Hippocampal formation (tissue), 2 donors: ENCODE data around the gene ASXL3.
A peak's percentile ranks its signal among the peaks of the same experiment; 100 is the strongest.

ENCODE experiments used
- DNase-seq, 2 donors: peaks; one replicate each; lab custom pipeline; 2025; lab: John Stamatoyannopoulos, UW

ASXL3 gene

DNA sequence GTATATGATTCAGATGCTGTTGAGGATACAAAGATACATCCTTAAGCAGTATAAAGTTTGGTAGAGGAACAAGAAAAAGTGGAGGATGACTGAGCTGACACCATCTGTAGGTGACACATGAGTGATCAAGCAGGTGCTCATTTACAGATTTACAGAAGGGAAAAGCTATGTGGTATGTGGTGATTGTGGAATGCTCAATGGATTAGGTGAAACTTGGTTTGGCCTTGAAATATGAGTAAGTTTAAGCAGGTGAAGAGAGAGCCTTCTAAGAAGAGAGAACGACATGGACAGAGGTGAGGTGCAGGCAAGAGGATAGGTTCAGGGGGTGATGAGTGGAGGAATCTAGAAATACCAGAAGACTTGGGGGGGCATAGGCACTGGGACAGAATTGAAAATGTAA, 5.9 kb downstream of the ASXL3 start:
- no peak for DNase-seq

DNA sequence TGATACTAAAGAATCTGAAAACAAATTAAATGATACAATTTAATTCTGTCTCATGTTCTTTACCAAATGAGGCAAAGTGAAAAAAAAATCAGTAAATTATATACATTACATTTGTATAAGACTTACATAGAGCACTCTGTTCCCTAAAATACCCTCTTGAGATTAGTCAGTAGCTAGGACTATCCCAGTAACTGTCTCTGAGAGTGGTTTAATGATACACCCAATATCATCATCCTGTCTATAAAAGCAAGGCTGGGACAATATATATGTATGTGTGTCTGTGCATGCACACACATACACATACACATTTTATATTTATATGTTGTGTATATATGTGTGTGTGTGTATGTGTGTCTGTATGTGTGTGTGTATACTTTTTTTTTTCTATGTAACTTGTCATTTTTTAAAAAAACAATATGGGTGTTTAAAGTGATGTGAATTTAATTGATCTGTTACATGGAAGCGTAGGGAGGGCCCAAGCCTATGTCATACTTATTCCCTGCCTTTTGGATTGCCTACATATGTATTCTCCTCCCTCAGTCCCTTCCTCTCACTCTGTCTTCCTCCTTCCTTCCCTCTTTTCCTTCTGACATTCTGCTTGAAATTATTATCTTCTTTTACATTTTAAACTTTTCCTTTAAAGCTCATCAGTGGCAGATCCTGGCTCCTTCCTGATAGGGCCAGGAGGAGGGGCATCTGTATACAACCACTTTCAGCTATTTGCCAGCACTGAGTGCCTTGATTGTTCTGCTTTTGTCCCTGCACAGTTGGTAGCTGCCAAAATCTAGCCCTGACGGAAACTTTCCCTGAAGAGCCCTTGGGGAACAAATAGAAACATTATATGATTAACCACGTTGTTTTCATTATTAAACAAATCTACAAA, 6.8 kb downstream of the ASXL3 start:
- DNase-seq: peak; percentile 32 to 62

- DNase-seq: no peak
Measured at GRCh38 chr18:33585431-33585775, 7.4 kb downstream of the ASXL3 start.

- no peak for DNase-seq
Measured at GRCh38 chr18:33588361-33588760, 10.3 kb downstream of the ASXL3 start.

GRCh38 chr18:33593261-33593660, 15.2 kb downstream of the ASXL3 start:
- DNase-seq: no peak

- no peak for DNase-seq
Measured at GRCh38 chr18:33594799-33595198, 16.8 kb downstream of the ASXL3 start.

DNA sequence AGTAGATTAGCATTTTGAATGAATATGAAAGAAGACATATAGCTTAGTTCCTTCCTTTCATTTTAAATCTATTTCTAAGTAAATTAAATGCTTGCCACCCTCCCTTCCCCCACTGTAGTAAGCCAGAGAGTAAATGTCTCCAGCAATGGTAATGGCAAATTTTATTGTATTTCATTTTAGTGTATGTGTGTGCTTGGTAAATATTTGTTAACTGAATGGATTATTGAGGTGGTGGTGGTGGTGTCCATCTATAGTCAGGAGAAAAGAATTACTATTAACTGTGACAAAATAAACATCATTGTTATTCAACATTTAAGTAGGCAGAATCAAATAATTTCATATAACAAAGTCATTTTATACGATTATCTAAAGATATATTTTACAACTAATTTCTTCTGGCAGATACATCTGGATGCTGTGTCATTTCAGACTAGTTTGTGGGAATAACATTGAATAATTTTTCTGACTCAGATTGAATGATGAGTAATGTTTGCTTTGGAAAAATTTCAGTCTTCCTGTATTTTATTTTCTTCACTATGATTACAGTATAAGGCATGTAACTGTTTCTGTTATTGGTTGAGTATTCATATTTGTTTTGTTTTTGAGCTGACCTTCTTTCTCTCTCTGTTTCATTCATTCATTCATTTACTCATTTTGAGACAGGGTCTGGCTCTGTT, 18.3 kb downstream of the ASXL3 start:
- DNase-seq: no peak

DNA sequence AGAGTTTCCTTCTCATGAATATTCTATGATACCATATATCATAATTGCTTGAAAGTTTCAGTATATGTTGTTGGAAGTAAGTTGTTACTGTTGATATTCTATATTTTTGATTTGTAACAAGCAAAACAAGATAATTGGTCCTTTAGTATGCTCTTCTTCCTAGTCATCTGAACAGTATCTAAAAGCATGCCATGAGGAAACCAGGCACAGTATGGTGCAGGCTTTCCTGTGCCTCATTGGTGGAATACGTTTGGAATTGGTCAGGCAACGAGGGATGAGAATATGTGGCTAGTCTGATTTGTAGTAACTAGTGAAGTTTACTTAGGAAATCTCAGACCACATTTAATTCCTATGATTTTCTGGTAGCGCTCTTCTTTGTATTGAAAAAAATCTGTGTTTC, 22.8 kb downstream of the ASXL3 start:
- no peak for DNase-seq

GRCh38 chr18:33603454-33603853, 25.4 kb downstream of the ASXL3 start:
- DNase-seq: no peak

DNA sequence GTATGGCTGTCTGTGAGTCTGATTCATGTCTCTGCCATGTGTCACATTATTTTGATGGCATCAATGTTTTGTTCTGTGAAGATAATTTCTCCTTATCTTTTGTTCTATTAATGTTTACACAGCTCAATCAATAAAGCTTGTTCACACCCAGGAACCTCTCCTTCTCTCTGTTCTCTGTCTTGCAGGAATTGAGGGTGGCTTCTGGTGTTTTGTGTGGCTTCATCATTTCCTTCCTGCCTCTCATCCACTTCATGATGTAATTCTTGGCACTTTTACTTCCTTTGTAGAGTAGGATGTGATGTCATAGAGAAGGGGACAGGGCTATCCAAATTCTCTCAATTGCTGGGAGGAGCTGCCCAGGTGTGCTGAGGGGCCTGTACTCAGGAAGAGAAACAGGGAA, 27.2 kb downstream of the ASXL3 start:
- DNase-seq: no peak

GRCh38 chr18:33606621-33607020, 28.6 kb downstream of the ASXL3 start:
- DNase-seq: no peak

DNA sequence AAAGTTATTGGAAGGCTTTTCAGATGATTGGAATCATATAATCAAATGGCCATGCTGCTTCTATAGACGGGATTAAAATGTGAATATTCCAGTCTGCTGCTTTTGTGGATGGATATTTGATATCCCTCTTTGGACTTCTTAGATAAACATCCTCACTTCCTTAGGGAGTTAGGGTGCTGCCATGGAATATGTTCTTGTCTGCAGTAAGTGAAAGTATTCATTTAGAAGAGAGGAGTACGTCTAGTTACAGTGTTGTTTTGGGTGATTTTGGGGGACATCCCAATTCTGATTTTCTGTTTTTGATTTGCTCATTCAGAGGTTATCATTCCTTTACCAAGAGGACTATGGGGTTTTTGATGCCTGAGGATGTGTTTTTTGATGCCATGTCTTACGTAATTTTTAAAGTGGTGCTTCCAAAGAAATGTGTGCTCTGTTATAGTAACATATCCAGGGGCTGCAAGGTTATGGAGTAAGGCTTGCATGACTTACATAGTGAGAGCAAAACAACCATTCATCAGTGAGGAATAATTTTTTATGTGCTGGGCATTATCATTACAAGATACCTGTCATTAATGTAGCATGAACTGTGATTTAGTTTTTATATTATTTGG, 33.6 kb downstream of the ASXL3 start:
- no peak for DNase-seq

GRCh38 chr18:33612632-33613031, 34.6 kb downstream of the ASXL3 start:
- no peak for DNase-seq

DNA sequence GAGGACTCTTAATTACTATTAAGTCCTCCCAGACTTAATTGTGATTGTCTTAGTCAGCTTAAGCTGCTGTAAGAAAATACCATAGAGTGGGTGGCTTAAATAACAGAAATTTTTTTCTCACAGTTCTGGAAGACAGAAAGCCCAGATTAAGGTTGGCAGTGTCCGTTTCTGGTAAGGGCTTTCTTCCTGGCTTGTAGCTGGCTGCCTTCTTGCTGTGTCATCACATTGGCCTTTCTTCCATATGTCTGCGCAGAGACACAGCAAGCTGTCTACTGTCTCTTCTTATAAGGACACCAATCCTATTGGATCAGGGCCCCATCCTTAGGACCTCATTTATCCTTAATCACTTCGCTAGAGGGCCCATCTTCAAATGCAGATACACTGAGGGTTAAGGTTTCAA, 38.5 kb downstream of the ASXL3 start:
- DNase-seq: no peak

- DNase-seq: no peak
Measured at GRCh38 chr18:33627114-33627513, 49.1 kb downstream of the ASXL3 start.

- DNase-seq: no peak
Measured at GRCh38 chr18:33630476-33630875, 52.5 kb downstream of the ASXL3 start.

DNA sequence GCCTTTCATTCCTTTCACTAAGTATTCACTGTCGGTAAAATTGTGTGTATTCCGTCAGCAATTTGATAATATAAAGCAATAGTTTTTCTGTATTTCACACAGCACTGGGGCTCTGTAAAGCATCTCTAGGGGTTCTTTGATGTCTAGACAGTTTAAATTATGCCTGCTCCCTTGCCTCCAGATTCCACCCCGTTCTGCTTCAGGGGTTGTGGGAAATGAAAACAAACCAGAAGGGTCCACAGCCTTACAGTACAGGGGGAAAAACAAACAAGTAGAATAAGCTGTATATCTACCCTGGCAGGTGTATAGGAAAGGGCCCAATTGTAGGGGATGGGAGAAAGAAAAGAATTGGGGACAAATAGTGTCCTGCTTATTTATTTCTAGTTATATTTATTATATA, 63.1 kb downstream of the ASXL3 start:
- no peak for DNase-seq

DNA sequence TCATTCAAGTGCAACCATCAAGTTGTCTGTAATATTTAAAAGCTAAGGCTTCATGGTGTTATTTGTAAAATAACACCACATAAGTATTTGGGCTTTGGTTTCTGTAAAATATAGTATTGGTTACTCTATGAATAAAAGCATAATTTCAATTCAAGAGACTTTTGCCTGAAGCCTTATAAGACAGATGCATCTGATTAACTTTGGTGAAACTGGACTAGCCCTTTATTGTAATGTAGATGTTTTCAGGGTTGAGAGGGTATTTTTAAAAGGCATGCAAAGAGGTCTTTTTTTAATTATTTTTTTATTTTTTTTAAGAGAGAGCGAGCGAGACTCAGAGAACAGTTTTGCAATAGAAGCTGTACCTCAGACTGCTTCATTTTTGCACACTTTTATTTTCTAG, 66.5 kb downstream of the ASXL3 start:
- DNase-seq: no peak

GRCh38 chr18:33647365-33647764, 69.3 kb downstream of the ASXL3 start:
- DNase-seq: no peak

- DNase-seq: no peak
Measured at GRCh38 chr18:33652635-33653034, 74.6 kb downstream of the ASXL3 start.

DNA sequence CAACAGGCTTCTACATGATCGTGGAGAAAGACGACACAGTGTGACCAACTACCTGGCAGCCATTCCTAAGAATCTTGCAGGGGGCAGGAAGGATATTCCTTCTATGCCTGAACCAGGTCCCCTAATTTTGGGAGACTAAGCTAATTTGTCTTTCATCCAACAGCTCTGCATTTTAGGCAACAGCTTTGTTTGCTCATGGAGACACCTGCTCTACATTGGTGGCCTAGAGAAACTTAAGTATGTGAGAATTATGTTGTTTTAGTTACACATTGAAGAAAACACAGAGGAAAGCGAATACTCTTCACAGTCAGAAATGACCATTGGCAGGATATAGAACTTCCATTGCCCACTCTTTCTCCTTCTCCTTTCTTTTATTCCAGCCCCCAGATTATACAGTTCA, 75.2 kb downstream of the ASXL3 start:
- DNase-seq: peak in 1 of 2 donors; percentile 21

- no peak for DNase-seq
Measured at GRCh38 chr18:33656889-33657448, 79.0 kb downstream of the ASXL3 start.
